ENCODE data around the gene CTBP2.

- TF ChIP-seq POLR2A (IDR thresholded peaks at IDR 0.05) (no peak), CTCF (IDR thresholded peaks at IDR 0.05) (no peak)
Observed at GRCh38 chr10:125129076-125129458, 31.3 kb downstream of the CTBP2 start.

Data from thyroid gland (tissue), 4 donors.